Urothelium cell line (cell line): ENCODE data around the gene DHRS7B.

Experiments
- DNase-seq: peaks from one replicate; pipeline ENCODE4 v3.0.0; 2011; ENCODE audit warnings: low spot score, mixed read lengths
- FAIRE-seq: peaks from 2 replicates; lab custom pipeline; 2011; peaks lifted over from hg19 to GRCh38; lab: Jason Lieb, UNC

Gene DHRS7B

GRCh38 chr17:21149621-21150020 lies 22.9 kb downstream of the DHRS7B start:
- DNase-seq (no peak), FAIRE-seq (no peak)

GRCh38 chr17:21152731-21153130 lies 26.0 kb downstream of the DHRS7B start:
- no peak for FAIRE-seq
- DNase-seq, result no peak

GRCh38 chr17:21157586-21158370 lies 31.0 kb downstream of the DHRS7B start:
- FAIRE-seq, result no peak
- no peak for DNase-seq

- DNase-seq (no peak), FAIRE-seq (no peak)
Measured at GRCh38 chr17:21160401-21160800, 33.6 kb downstream of the DHRS7B start.

- DNase-seq, result no peak
- no peak for FAIRE-seq
Measured at GRCh38 chr17:21161498-21162393, 35.0 kb downstream of the DHRS7B start.

- DNase-seq, result no peak
- no peak for FAIRE-seq
Measured at GRCh38 chr17:21162394-21162775, 35.6 kb downstream of the DHRS7B start.

- no peak for DNase-seq
- FAIRE-seq, result no peak
Measured at GRCh38 chr17:21163101-21163500, 36.3 kb downstream of the DHRS7B start.

GRCh38 chr17:21164216-21164615 lies 37.5 kb downstream of the DHRS7B start:
- DNase-seq (no peak), FAIRE-seq (no peak)

GRCh38 chr17:21164620-21165019 lies 37.9 kb downstream of the DHRS7B start:
- FAIRE-seq (no peak), DNase-seq (no peak)

GRCh38 chr17:21165922-21166594 lies 39.3 kb downstream of the DHRS7B start:
- FAIRE-seq, result no peak
- DNase-seq, result no peak

GRCh38 chr17:21166595-21167210 lies 39.9 kb downstream of the DHRS7B start:
- no peak for FAIRE-seq
- no peak for DNase-seq

GRCh38 chr17:21167303-21167702 lies 40.5 kb downstream of the DHRS7B start:
- DNase-seq (no peak), FAIRE-seq (no peak)

- FAIRE-seq, result no peak
- DNase-seq, result no peak
Measured at GRCh38 chr17:21168555-21168865, 41.7 kb downstream of the DHRS7B start.

GRCh38 chr17:21169496-21169895 lies 42.7 kb downstream of the DHRS7B start:
- FAIRE-seq (no peak), DNase-seq (no peak)

GRCh38 chr17:21170809-21171208 lies 44.0 kb downstream of the DHRS7B start:
- DNase-seq (no peak), FAIRE-seq (no peak)

- no peak for FAIRE-seq
- no peak for DNase-seq
Measured at GRCh38 chr17:21171309-21171922, 44.7 kb downstream of the DHRS7B start.

GRCh38 chr17:21171970-21172510 lies 45.3 kb downstream of the DHRS7B start:
- no peak for FAIRE-seq
- no peak for DNase-seq

- FAIRE-seq (no peak), DNase-seq (no peak)
Measured at GRCh38 chr17:21172846-21173245, 46.1 kb downstream of the DHRS7B start.

- DNase-seq, result no peak
- no peak for FAIRE-seq
Measured at GRCh38 chr17:21173543-21173942, 46.8 kb downstream of the DHRS7B start.

GRCh38 chr17:21174186-21174585 lies 47.4 kb downstream of the DHRS7B start:
- no peak for FAIRE-seq

More at GRCh38 chr17:21174186-21174585, 47.4 kb downstream of the DHRS7B start:
- DNase-seq, result no peak
